T-helper 1 cell (primary cell): ENCODE measurements around the gene HFE.

Experiments used
- DNase-seq, 5 donors: peaks; one replicate each; pipeline ENCODE4 v3.0.0-alpha.2; 2012 to 2020

HFE gene

DNA sequence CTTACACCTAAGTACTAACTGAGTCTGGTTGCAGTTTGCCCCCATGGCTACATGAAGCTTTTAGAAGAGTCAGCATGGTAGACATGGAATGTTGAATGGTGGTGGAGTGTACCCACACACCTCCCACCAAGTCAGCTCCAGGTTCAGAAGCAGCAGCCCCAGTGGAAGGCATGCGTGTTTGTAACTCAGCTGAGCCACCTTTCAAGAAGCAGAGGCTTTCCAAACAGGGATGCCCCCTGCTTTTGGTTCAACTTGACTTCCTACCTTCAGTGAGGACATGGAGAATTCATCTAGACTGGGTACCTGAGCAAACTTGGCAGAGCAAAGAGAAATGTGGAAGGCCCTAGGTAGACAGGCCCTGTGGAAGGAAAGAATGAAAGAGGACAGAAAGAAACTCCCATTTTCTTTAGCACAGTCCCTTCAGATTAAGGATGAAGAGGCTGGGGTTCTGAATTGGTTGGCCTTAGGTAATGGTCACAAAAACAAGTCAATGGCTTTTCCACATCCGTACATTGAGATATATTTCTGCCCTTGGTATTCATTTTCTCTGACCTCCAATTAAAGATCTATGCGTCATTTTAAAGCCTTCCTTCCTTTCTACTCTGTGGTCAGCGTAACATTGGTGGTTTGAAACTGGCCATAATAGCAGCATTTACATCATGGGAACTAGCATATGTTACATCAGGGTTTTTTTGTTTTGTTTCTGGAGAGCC lies 53.2 kb downstream of the HFE start:
- no peak for DNase-seq

DNA sequence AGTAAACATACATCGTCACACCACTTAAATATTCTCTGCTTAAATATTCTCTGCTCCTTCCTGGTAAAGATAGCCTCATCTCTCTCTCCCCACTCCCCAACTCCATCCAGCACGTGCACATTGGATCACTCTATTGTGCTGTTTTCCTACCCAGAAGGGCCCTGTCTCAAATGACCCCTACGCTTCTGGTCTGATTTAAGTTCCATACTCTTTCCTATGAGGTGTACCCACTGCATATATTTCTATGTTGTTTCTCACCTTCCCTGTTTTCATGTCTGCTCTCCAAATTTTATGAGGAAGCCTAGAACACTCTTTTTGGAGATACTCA lies 53.7 kb downstream of the HFE start:
- no peak for DNase-seq

DNA sequence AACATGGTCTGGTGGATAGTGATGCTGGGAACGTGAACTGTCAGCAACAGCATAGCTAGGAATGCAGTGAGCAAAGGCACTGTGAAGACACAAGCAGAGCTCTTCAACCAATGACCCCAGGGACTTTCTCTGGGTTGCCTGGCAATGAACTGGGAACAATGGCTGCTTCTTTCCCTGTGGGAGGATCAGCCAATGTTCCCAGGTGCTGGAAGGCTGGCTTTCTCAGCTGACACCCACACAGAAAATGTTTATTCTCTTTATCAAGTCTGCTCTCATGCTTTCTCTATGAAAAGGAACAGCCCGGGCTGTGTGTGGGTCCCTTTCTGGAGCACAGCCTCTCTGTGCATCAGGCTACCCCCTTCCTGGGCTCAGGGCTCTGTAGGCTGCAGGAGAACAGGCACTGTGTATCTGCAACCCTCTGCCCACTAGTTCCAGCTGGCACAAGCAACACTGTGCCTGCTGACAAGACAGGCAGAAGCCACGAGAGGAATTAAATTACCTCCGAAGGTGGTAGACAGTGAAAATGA lies 54.2 kb downstream of the HFE start:
- DNase-seq: no peak

DNA sequence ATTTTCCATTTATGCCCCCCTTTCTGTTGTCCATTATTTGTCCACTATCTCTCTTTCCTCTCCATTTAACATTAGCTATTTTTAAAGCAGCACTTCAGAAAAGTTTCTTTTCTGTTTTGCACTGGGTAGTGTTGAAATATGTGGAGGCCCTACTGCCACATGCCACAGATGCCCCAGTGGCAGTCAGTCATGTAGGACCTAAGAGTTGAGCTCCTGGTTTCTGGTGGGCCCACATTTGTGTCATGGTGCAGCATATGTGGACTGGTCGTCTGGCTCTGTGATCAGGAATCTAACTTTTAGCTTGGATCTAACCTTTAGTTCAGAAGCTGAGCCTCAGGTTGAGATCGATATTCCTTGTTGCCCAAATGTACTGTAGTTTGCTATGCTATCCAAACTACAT lies 54.8 kb downstream of the HFE start:
- no peak for DNase-seq
